H1 (cell line): ENCODE results near the gene MYPN. TPM values are rescaled to one million over a fixed set of nuclear protein-coding genes. Genes with fewer than 3 reads are reported as not detected.

ENCODE experiments used
- CTCF ChIA-PET: fragments of 300-600 bp; sonication (Branson Sonifier 250); formaldehyde crosslinking; loops from one replicate; lab custom pipeline; 2021; ENCODE audit not compliant: partially characterized antibody; lab: Charles Lee
- POLR2A ChIA-PET: fragments of 300-600 bp; sonication (Branson Sonifier 250); formaldehyde crosslinking; loops from one replicate; lab custom pipeline; 2021; ENCODE audit warnings: inconsistent platforms; ENCODE audit not compliant: partially characterized antibody; lab: Charles Lee
- DNase-seq, 2 experiments: peaks; one replicate each; pipeline versions ENCODE4 v3.0.0 to v3.0.0-alpha.2; 2010 to 2022; ENCODE audit warnings: low spot score in 2 of 2, low read depth in 1 of 2, mixed read lengths in 1 of 2
- FAIRE-seq: peaks from 2 replicates; lab custom pipeline; 2011; peaks lifted over from hg19 to GRCh38; lab: Jason Lieb, UNC
- H2AFZ ChIP-seq: 2 replicates; pipeline ENCODE4 v1.8.1; 2012; ENCODE audit warnings: low read length, inconsistent platforms
- H2AK5ac ChIP-seq: 2 replicates; pipeline ENCODE4 v1.6.1; 2013; ENCODE audit warnings: low read depth, low read length
- H2BK120ac ChIP-seq: replicated peaks from 2 replicates; pipeline ENCODE3; 2013; ENCODE audit warnings: low read depth, low read length, inconsistent platforms
- H2BK12ac ChIP-seq: 2 replicates; pipeline ENCODE4 v1.6.1; 2013; ENCODE audit warnings: low read depth, low read length
- H2BK15ac ChIP-seq: 2 replicates; pipeline ENCODE4 v1.6.1; 2013; ENCODE audit warnings: low read length
- H2BK20ac ChIP-seq: 2 replicates; pipeline ENCODE4 v1.6.1; 2013; ENCODE audit warnings: low read length
- H2BK5ac ChIP-seq: 2 replicates; pipeline ENCODE4 v1.6.1; 2013; ENCODE audit warnings: low read depth, low read length
- H3K14ac ChIP-seq: 2 replicates; pipeline ENCODE4 v1.6.1; 2013; ENCODE audit warnings: inconsistent platforms; ENCODE audit not compliant: insufficient read length
- H3K18ac ChIP-seq: 2 replicates; pipeline ENCODE4 v1.6.1; 2013; ENCODE audit warnings: low read length; ENCODE audit errors: extremely low read depth
- H3K23ac ChIP-seq: 2 replicates; pipeline ENCODE4 v1.6.1; 2013; ENCODE audit warnings: inconsistent platforms; ENCODE audit not compliant: insufficient read length
- H3K23me2 ChIP-seq: 2 replicates; pipeline ENCODE4 v1.6.1; 2013; ENCODE audit warnings: low read depth, low read length
- H3K27ac ChIP-seq: 2 replicates; pipeline ENCODE4 v1.6.1; 2011; ENCODE audit warnings: low read depth, low read length, inconsistent platforms
- H3K27me3 ChIP-seq, 4 experiments: replicated peaks in 1 of 4; 1 replicate in 1 of 4; 2 replicates in 3 of 4; pipeline versions ENCODE4 v1.6.1 to v1.8.1; 2011 to 2013; ENCODE audit warnings: low read length in 3 of 4, mild to moderate bottlenecking in 3 of 4, inconsistent platforms in 2 of 4, mixed read lengths in 2 of 4, moderate library complexity in 1 of 4; ENCODE audit not compliant: control insufficient read depth in 3 of 4, insufficient read depth in 3 of 4; ENCODE audit errors: extremely low read depth in 1 of 4
- H3K36me3 ChIP-seq, 4 experiments: 2 replicates each; pipeline versions ENCODE4 v1.6.1 to v1.8.1; 2011 to 2013; ENCODE audit warnings: mild to moderate bottlenecking in 4 of 4, low read length in 3 of 4, moderate library complexity in 2 of 4, control low read depth in 1 of 4, inconsistent platforms in 1 of 4; ENCODE audit not compliant: insufficient read depth in 4 of 4, control insufficient read depth in 2 of 4
- H3K4ac ChIP-seq: replicated peaks from 2 replicates; pipeline ENCODE3; 2013; ENCODE audit warnings: low read length, low read depth, mixed read lengths, inconsistent platforms; ENCODE audit not compliant: insufficient read length
- H3K4me1 ChIP-seq, 4 experiments: replicated peaks in 1 of 4; 1 replicate in 1 of 4; 2 replicates in 3 of 4; pipeline versions ENCODE4 v1.6.1 to v1.8.1; 2011 to 2013; ENCODE audit warnings: low read length in 3 of 4, inconsistent platforms in 2 of 4, mixed read lengths in 1 of 4; ENCODE audit not compliant: insufficient read depth in 4 of 4, control insufficient read depth in 3 of 4
- H3K4me2 ChIP-seq, 2 experiments: 2 replicates each; pipeline versions ENCODE4 v1.6.1 to v1.8.1; 2011 to 2013; ENCODE audit warnings: low read depth in 2 of 2, low read length in 2 of 2, control low read depth in 1 of 2, inconsistent platforms in 1 of 2, mild to moderate bottlenecking in 1 of 2; ENCODE audit not compliant: insufficient read depth in 1 of 2
- H3K4me3 ChIP-seq, 4 experiments: fragments of 200-600, 300-600 bp in 1 of 4; sonication (generic), shearing (Covaris generic), sonication (Bioruptor Twin) in 1 of 4; 2 replicates each; pipeline versions ENCODE4 v1.5.1 to v1.8.1; 2011 to 2016; ENCODE audit warnings: low read length in 4 of 4, low read depth in 3 of 4, control low read depth in 2 of 4, inconsistent platforms in 2 of 4, mild to moderate bottlenecking in 2 of 4, mixed read lengths in 1 of 4, moderate library complexity in 1 of 4; ENCODE audit not compliant: insufficient read depth in 2 of 4; ENCODE audit errors: extremely low read depth in 1 of 4
- H3K56ac ChIP-seq: replicated peaks from 2 replicates; pipeline ENCODE3; 2013; ENCODE audit warnings: low read depth, mild to moderate bottlenecking, mixed read lengths, low read length, inconsistent platforms; ENCODE audit not compliant: insufficient read length
- H3K79me1 ChIP-seq: 2 replicates; pipeline ENCODE4 v1.6.1; 2013; ENCODE audit warnings: low read depth, low read length, control low read depth
- H3K79me2 ChIP-seq, 2 experiments: 2 replicates each; pipeline versions ENCODE4 v1.6.1 to v1.8.1; 2012 to 2013; ENCODE audit warnings: low read length in 2 of 2, mild to moderate bottlenecking in 2 of 2, inconsistent platforms in 1 of 2; ENCODE audit not compliant: insufficient read depth in 2 of 2, control insufficient read depth in 1 of 2
- H3K9ac ChIP-seq, 4 experiments: replicated peaks in 1 of 4; 1 replicate in 1 of 4; 2 replicates in 3 of 4; pipeline versions ENCODE4 v1.6.1 to v1.8.1; 2011 to 2013; ENCODE audit warnings: low read depth in 3 of 4, low read length in 3 of 4, control low read depth in 2 of 4, mild to moderate bottlenecking in 2 of 4, moderate library complexity in 2 of 4, inconsistent platforms in 1 of 4; ENCODE audit errors: extremely low read depth in 1 of 4
- H3K9me3 ChIP-seq, 2 experiments: 2 replicates each; pipeline versions ENCODE4 v1.6.1 to v1.8.1; 2012 to 2013; ENCODE audit warnings: mild to moderate bottlenecking in 2 of 2, moderate library complexity in 2 of 2, control low read depth in 1 of 2, inconsistent platforms in 1 of 2, low read depth in 1 of 2, low read length in 1 of 2, mixed read lengths in 1 of 2; ENCODE audit not compliant: insufficient read depth in 2 of 2
- H4K20me1 ChIP-seq, 2 experiments: replicated peaks in 1 of 2; 2 replicates each; pipeline versions ENCODE3 to v1.8.1; 2011 to 2013; ENCODE audit warnings: inconsistent platforms in 2 of 2, low read length in 2 of 2, mild to moderate bottlenecking in 1 of 2; ENCODE audit not compliant: insufficient read depth in 2 of 2, control insufficient read depth in 1 of 2
- H4K5ac ChIP-seq: 2 replicates; pipeline ENCODE4 v1.6.1; 2013; ENCODE audit warnings: low read length, low read depth, mixed read lengths, inconsistent platforms; ENCODE audit not compliant: insufficient read length
- H4K8ac ChIP-seq: 2 replicates; pipeline ENCODE4 v1.8.0; 2013; ENCODE audit warnings: mild to moderate bottlenecking, moderate library complexity, low read length, inconsistent platforms; ENCODE audit not compliant: insufficient read depth; ENCODE audit errors: extremely low read depth
- H4K91ac ChIP-seq: replicated peaks from 2 replicates; pipeline ENCODE3; 2013; ENCODE audit warnings: low read length, mixed read lengths, inconsistent platforms; ENCODE audit not compliant: insufficient read length
- SUZ12 ChIP-seq: fragments of 200-600 bp; sonication (generic); IDR thresholded peaks from 2 replicates; pipeline ENCODE4 v1.6.1; 2012; ENCODE audit warnings: mild to moderate bottlenecking, inconsistent platforms, low read length, moderate library complexity, mixed read lengths
- TEAD4 ChIP-seq: IDR thresholded peaks from 2 replicates; pipeline ENCODE4 v1.6.1; 2012; ENCODE audit warnings: low read depth, low read length, inconsistent platforms, mixed read lengths
- WGBS, 2 experiments: shearing (Covaris generic) in 1 of 2; methylation state at CpG; one replicate each; pipeline versions ENCODE4 v1.1.6 to v1.1.7; 2013 to 2015; ENCODE audit warnings: low lambda C conversion rate in 2 of 2, mixed read lengths in 2 of 2, inconsistent platforms in 1 of 2, low coverage in 1 of 2, missing lambda C conversion rate in 1 of 2; ENCODE audit not compliant: insufficient replicate concordance in 2 of 2, insufficient coverage in 1 of 2, insufficient read length in 1 of 2; ENCODE audit errors: extremely low coverage in 1 of 2, missing lambda C conversion rate in 1 of 2; 5-methylcytosine and 5-hydroxymethylcytosine counted together
- polyA plus RNA-seq, 7 experiments: library from polyadenylated mRNA; depleted of rRNA in 3 of 7; stranded (reverse) in 5 of 7; unstranded in 2 of 7; fragments of >200 nt in 5 of 7; fragments of 200-250 nt in 2 of 7; gene quantifications; 1 replicate in 5 of 7; 2 replicates in 1 of 7; 4 replicates in 1 of 7; pipeline versions ENCODE4 v1.2.1 to v1.2.3, GENCODE V29; 2011 to 2013; ENCODE audit warnings: missing spikeins in 2 of 7, mixed read lengths in 2 of 7
- total RNA-seq: library from RNA; stranded (reverse); fragmentation: NEBNext Ultra II Directional; extraction: Animal tissue kit (Norgen Biotek cat#: 25700); gene quantifications from 2 replicates; pipeline ENCODE4 v1.2.1, GENCODE V29; 2021

The MYPN gene
- total and polyA plus RNA-seq, 2 of the 8 experiments (the other 6 are each of a cell fraction or from before 2014, with no cell fraction given) = not detected

GRCh38 chr10:68171539-68172080 lies 62.3 kb downstream of the MYPN start:
- H3K27me3 ChIP-seq = no peaks in the 10 kb centered on the region
- CTCF ChIA-PET = interaction anchor here (1.3 to 1.4 kb wide), 2 partner anchors 9 to 36 kb away, joined by 4 read pairs; no protein-coding TSS in a partner anchor
- POLR2A ChIA-PET = no interaction called here

More at GRCh38 chr10:68171539-68172080, 62.3 kb downstream of the MYPN start:
- no peak for FAIRE-seq
- 100% methylated on average over 1 of the region's 1 CpG; no CpG with 5 or more reads in 1 of the 2 experiments for WGBS, 2 experiments
- no peak overlapping the region for H2BK20ac ChIP-seq
- no peak overlapping the region for H3K56ac ChIP-seq
- no peak for DNase-seq
- TF ChIP-seq SUZ12 (no peak), TEAD4 (no peak)
- no peak overlapping the region for H4K91ac ChIP-seq
- H3K9ac ChIP-seq = no peak overlapping the region
- no peak overlapping the region for H4K8ac ChIP-seq
- no peaks in the 10 kb centered on the region for H3K79me1 ChIP-seq
- no peak overlapping the region for H2BK12ac ChIP-seq
- H2BK5ac ChIP-seq = no peak overlapping the region
- H3K4me2 ChIP-seq = no peak overlapping the region
- no peak overlapping the region for H3K23ac ChIP-seq
- H2AFZ ChIP-seq = no peak overlapping the region
- H2AK5ac ChIP-seq = no peak overlapping the region
- no peak overlapping the region for H3K14ac ChIP-seq
- H3K27ac ChIP-seq = no peak overlapping the region
- no peak overlapping the region for H3K4ac ChIP-seq
- H3K4me1 ChIP-seq = no peaks in the 10 kb centered on the region
- no peaks in the 10 kb centered on the region for H4K20me1 ChIP-seq
- H3K18ac ChIP-seq = no peak overlapping the region
- no peaks in the 10 kb centered on the region for H3K36me3 ChIP-seq
- H3K4me3 ChIP-seq = no peak overlapping the region
- H2BK15ac ChIP-seq = no peak overlapping the region
- no peak overlapping the region for H4K5ac ChIP-seq
- no peaks in the 10 kb centered on the region for H3K23me2 ChIP-seq
- no peaks in the 10 kb centered on the region for H3K79me2 ChIP-seq
- H3K9me3 ChIP-seq = no peaks in the 10 kb centered on the region
- no peak overlapping the region for H2BK120ac ChIP-seq
